ENCODE data around the gene ANKRD63.

Gene ANKRD63

GRCh38 chr15:40325700-40326099 lies 42.8 kb upstream of the ANKRD63 start:
- H3K9me3 ChIP-seq (ENCODE audit: low read length) = no peaks in the 10 kb centered on the region
- no peaks in the 10 kb centered on the region for H3K9me2 ChIP-seq (ENCODE audit: low read depth, low read length)
- TF ChIP-seq CTCF (IDR thresholded peaks at IDR 0.05; ENCODE audit: low read length) = no peak
- TF ChIP-seq EZH2 (IDR thresholded peaks at IDR 0.05; ENCODE audit: borderline replicate concordance, low read length) = no peak
- H3F3A ChIP-seq (ENCODE audit: insufficient read depth, low read length) = no peaks in the 10 kb centered on the region
- H3K27me3 ChIP-seq (ENCODE audit: insufficient read depth, low read length) = no peaks in the 10 kb centered on the region
- H3K4me2 ChIP-seq (ENCODE audit: low read length) = no peak overlapping the region
- no peaks in the 10 kb centered on the region for H4K20me1 ChIP-seq (ENCODE audit: insufficient read depth, low read length)
- H3K9ac ChIP-seq (ENCODE audit: low read length) = no peak overlapping the region
- no peak overlapping the region for H3K4me3 ChIP-seq (ENCODE audit: low read depth, low read length, poor library complexity, severe bottlenecking)
- no peaks in the 10 kb centered on the region for H3K79me2 ChIP-seq (ENCODE audit: insufficient read depth, low read length)
- H3K4me1 ChIP-seq (ENCODE audit: insufficient read depth, low read length, severe bottlenecking) = peaks cover 8% of the 10 kb centered on the region
- H2AFZ ChIP-seq (ENCODE audit: low read length) = no peak overlapping the region
- H3K36me3 ChIP-seq (ENCODE audit: insufficient read depth, low read length) = no peaks in the 10 kb centered on the region
- no peak overlapping the region for H3K27ac ChIP-seq (ENCODE audit: low read depth, low read length, poor library complexity, severe bottlenecking)

- no peak overlapping the region for H3K9ac ChIP-seq (ENCODE audit: low read length)
- H3K4me1 ChIP-seq (ENCODE audit: insufficient read depth, low read length, severe bottlenecking) = peaks cover 8% of the 10 kb centered on the region
- H3K36me3 ChIP-seq (ENCODE audit: insufficient read depth, low read length) = no peaks in the 10 kb centered on the region
- no peaks in the 10 kb centered on the region for H3K9me3 ChIP-seq (ENCODE audit: low read length)
- no peaks in the 10 kb centered on the region for H4K20me1 ChIP-seq (ENCODE audit: insufficient read depth, low read length)
- no peak for TF ChIP-seq CTCF (IDR thresholded peaks at IDR 0.05; ENCODE audit: low read length)
- no peak for TF ChIP-seq EZH2 (IDR thresholded peaks at IDR 0.05; ENCODE audit: borderline replicate concordance, low read length)
- no peaks in the 10 kb centered on the region for H3K9me2 ChIP-seq (ENCODE audit: low read depth, low read length)
- no peaks in the 10 kb centered on the region for H3F3A ChIP-seq (ENCODE audit: insufficient read depth, low read length)
- no peak overlapping the region for H3K27ac ChIP-seq (ENCODE audit: low read depth, low read length, poor library complexity, severe bottlenecking)
- H3K4me3 ChIP-seq (ENCODE audit: low read depth, low read length, poor library complexity, severe bottlenecking) = no peak overlapping the region
- H3K4me2 ChIP-seq (ENCODE audit: low read length) = no peak overlapping the region
- no peaks in the 10 kb centered on the region for H3K27me3 ChIP-seq (ENCODE audit: insufficient read depth, low read length)
- H3K79me2 ChIP-seq (ENCODE audit: insufficient read depth, low read length) = no peaks in the 10 kb centered on the region
- H2AFZ ChIP-seq (ENCODE audit: low read length) = no peak overlapping the region
Observed at GRCh38 chr15:40325188-40325587, 42.3 kb upstream of the ANKRD63 start.

GRCh38 chr15:40323953-40324937 lies 41.4 kb upstream of the ANKRD63 start:
- H3K79me2 ChIP-seq (ENCODE audit: insufficient read depth, low read length) = no peaks in the 10 kb centered on the region
- TF ChIP-seq CTCF (IDR thresholded peaks at IDR 0.05; ENCODE audit: low read length) (no peak), EZH2 (IDR thresholded peaks at IDR 0.05; ENCODE audit: borderline replicate concordance, low read length) (no peak)
- H2AFZ ChIP-seq (ENCODE audit: low read length) = no peak overlapping the region
- H3K36me3 ChIP-seq (ENCODE audit: insufficient read depth, low read length) = no peaks in the 10 kb centered on the region
- peaks cover 8% of the 10 kb centered on the region for H3K4me1 ChIP-seq (ENCODE audit: insufficient read depth, low read length, severe bottlenecking)
- no peaks in the 10 kb centered on the region for H3F3A ChIP-seq (ENCODE audit: insufficient read depth, low read length)
- H3K4me3 ChIP-seq (ENCODE audit: low read depth, low read length, poor library complexity, severe bottlenecking) = peak overlapping the region; percentile 62
- H3K4me2 ChIP-seq (ENCODE audit: low read length) = peak overlapping the region; percentile 47
- H3K9me2 ChIP-seq (ENCODE audit: low read depth, low read length) = no peaks in the 10 kb centered on the region
- H3K9ac ChIP-seq (ENCODE audit: low read length) = peak overlapping the region; percentile 30; the same call in 1 of the 2 replicates
- H4K20me1 ChIP-seq (ENCODE audit: insufficient read depth, low read length) = no peaks in the 10 kb centered on the region
- no peaks in the 10 kb centered on the region for H3K9me3 ChIP-seq (ENCODE audit: low read length)
- H3K27ac ChIP-seq (ENCODE audit: low read depth, low read length, poor library complexity, severe bottlenecking) = no peak overlapping the region
- no peaks in the 10 kb centered on the region for H3K27me3 ChIP-seq (ENCODE audit: insufficient read depth, low read length)
